IPS-18a (cell line): ENCODE measurements around the gene TMEM154.

ENCODE experiments used
- H3K27ac ChIP-seq: one replicate; pipeline ENCODE4 v1.5.1; 2013; ENCODE audit warnings: low read length
- H3K27me3 ChIP-seq: one replicate; pipeline ENCODE4 v1.6.1; 2013; ENCODE audit warnings: mild to moderate bottlenecking, low read length; ENCODE audit not compliant: control insufficient read depth, insufficient read depth
- H3K36me3 ChIP-seq: one replicate; pipeline ENCODE4 v1.6.1; 2013; ENCODE audit warnings: low read depth, low read length; ENCODE audit not compliant: control insufficient read depth
- H3K4me1 ChIP-seq: one replicate; pipeline ENCODE4 v1.6.1; 2013; ENCODE audit warnings: low read depth, low read length; ENCODE audit not compliant: control insufficient read depth
- H3K4me3 ChIP-seq: one replicate; pipeline ENCODE4 v1.5.1; 2013; ENCODE audit warnings: low read length
- H3K9ac ChIP-seq: one replicate; pipeline ENCODE4 v1.6.1; 2013; ENCODE audit warnings: mild to moderate bottlenecking, low read length, moderate library complexity
- H3K9me3 ChIP-seq: one replicate; pipeline ENCODE4 v1.6.1; 2013; ENCODE audit warnings: low read depth, low read length; ENCODE audit not compliant: control insufficient read depth

The TMEM154 gene

DNA sequence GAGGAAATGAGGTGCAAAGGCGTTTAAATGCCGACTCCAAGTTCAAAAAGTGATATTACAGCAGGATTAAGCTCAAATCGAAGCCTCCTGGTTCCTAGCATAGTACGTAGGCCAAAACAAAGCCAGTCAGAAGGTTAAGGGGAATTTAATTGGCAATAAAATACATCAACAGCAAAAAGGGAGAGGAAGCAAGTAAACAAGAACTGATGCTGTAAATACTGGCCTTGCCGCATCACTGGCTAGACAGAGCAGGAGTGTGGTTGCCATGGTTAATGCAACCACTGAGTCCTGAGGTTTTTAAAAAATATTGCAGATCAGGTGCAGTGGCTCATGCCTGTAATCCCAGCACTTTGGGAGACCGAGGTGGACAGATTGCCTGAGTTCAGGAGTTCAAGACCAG lies 80.7 kb downstream of the TMEM154 start:
- no peaks in the 10 kb centered on the region for H3K4me1 ChIP-seq
- no peak overlapping the region for H3K4me3 ChIP-seq
- no peaks in the 10 kb centered on the region for H3K9me3 ChIP-seq
- no peak overlapping the region for H3K9ac ChIP-seq
- H3K36me3 ChIP-seq: no peaks in the 10 kb centered on the region
- no peaks in the 10 kb centered on the region for H3K27me3 ChIP-seq
- H3K27ac ChIP-seq: no peak overlapping the region

DNA sequence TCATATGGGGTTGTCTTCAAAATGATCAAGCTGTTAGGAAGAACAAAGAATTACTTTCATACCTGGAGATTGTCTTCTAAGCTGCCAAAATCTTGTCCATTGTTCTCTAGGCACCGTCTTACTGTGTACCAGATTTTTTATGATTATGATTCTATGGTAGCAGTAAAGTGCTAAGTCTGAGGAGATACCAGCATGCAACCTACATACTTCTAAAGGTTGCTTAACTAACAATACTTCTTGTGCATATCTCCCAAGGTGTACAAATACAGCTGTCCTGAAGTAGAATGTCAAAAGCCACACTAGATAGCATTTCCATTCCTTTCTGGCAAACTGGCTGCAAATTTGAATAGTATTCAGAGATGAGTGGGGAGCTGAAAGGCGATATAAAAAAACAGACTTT lies 81.3 kb downstream of the TMEM154 start:
- Histone ChIP-seq H3K36me3 (no peaks in the 10 kb centered on the region), H3K9ac (no peak overlapping the region), H3K4me3 (no peak overlapping the region), H3K27me3 (no peaks in the 10 kb centered on the region), H3K9me3 (no peaks in the 10 kb centered on the region), H3K4me1 (no peaks in the 10 kb centered on the region), H3K27ac (no peak overlapping the region)

DNA sequence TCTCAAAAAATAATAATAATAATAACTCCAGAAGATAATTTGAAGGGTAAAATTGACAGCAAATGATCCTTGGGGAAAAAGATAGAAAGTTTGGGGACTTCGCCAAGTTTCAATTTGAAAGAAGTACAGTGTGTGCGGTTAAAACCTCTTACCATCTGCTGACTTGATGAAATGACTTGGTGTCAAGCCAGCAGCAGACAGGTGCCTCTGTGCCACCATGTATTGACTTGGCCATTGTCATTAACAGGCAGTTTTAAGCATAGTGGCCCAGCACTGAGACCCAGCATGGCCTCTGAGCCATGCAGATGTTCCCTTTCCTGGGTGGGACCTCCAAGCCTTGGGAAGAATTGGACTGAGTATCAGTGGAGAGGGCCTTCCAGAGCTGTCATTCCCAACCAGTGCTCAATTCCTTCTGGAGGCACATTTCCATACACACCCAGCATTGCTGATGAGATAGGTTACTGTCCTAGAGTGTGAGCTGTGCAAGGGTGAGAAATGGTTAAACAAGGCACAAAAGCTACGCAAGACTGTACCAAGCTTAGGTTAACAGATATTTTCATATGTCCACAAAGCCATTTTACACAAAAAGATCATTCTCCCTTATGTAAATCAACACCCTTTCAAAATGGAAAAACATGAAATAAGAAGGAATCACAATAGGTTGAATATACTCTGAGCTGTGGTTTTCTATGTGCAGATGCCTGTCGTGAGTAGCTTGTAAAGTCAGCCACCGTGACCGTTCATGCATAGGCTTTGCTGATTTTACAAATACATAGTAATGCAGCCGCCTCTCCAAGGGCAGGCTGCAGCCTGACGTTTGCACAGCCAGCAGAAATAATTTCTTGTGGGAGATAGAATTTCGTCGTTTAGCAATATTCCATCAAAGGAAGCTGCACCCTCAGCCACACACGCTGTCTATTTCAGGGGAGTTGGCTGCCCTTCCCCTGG lies 84.5 kb downstream of the TMEM154 start:
- H3K9me3 ChIP-seq: no peaks in the 10 kb centered on the region
- no peak overlapping the region for H3K4me3 ChIP-seq
- H3K9ac ChIP-seq: no peak overlapping the region
- H3K27me3 ChIP-seq: peaks cover 9% of the 10 kb centered on the region
- H3K36me3 ChIP-seq: no peaks in the 10 kb centered on the region
- H3K4me1 ChIP-seq: peaks cover 3% of the 10 kb centered on the region
- no peak overlapping the region for H3K27ac ChIP-seq

DNA sequence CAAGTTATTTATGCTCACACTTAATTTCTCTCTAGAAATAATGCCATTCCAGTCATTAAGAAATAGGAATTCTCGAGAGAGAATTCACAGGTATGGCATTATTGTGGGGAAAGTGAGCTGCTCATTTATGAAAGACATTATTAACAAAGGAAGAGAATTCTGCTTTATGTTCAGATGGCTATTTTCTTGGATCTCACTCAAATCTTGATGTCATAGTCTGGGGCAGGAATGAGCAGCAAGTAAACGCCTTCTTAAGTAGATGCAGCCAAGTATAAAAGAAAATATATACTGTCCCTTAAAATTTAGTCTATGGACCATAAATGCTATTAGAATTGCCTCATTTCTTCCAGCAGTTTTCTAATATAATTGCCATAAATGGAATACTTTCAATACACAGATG lies 85.7 kb downstream of the TMEM154 start:
- Histone ChIP-seq H3K9me3 (no peaks in the 10 kb centered on the region), H3K4me3 (no peak overlapping the region), H3K27me3 (peaks cover 9% of the 10 kb centered on the region), H3K27ac (no peak overlapping the region), H3K36me3 (no peaks in the 10 kb centered on the region), H3K9ac (no peak overlapping the region), H3K4me1 (peaks cover 3% of the 10 kb centered on the region)

DNA sequence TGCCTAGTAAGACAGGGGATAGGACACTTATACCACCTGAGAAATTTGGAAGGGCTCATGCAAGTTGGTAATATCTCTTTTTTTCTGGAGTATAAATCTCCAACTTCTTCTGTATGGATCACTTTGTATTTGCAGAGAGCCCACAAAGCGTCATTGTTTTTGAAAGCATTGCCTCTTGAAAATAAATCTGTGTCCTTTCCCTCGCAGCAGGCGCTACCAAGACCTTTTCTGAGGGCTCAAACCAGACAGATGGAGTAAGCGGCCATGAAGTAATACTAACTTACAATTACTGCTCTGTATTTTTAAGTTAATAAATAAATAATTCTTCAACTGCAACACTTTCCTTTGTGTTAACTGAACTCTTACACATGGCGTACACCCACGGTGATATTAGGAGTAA lies 87.9 kb downstream of the TMEM154 start:
- H3K4me3 ChIP-seq: peak overlapping the region; percentile 8
- peaks cover 9% of the 10 kb centered on the region for H3K27me3 ChIP-seq
- H3K36me3 ChIP-seq: no peaks in the 10 kb centered on the region
- peaks cover 3% of the 10 kb centered on the region for H3K4me1 ChIP-seq
- H3K27ac ChIP-seq: no peak overlapping the region
- no peak overlapping the region for H3K9ac ChIP-seq
- no peaks in the 10 kb centered on the region for H3K9me3 ChIP-seq

DNA sequence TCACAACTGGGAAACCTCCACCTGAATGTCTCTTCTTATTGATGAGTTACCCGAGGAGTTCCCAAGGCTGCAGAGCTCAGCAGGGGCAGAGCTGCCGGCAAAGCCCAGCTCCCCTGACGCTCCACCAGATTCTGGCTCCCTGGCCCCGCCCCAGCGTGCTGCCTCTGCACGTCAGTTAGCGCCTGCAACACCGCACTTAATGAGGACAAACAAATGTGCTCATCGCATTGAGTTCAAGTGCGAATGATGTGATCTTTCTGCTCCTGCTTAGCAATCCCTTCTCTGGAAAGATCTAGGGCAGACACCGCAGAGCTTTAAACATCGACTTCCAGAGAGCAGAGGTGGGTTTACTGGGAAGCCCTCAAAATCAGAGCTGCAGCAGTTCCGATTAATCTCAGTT lies 88.4 kb downstream of the TMEM154 start:
- H3K4me1 ChIP-seq: peaks cover 3% of the 10 kb centered on the region
- no peak overlapping the region for H3K9ac ChIP-seq
- no peak overlapping the region for H3K27ac ChIP-seq
- no peaks in the 10 kb centered on the region for H3K36me3 ChIP-seq
- H3K4me3 ChIP-seq: peak overlapping the region; percentile 8
- no peaks in the 10 kb centered on the region for H3K9me3 ChIP-seq
- peaks cover 9% of the 10 kb centered on the region for H3K27me3 ChIP-seq

DNA sequence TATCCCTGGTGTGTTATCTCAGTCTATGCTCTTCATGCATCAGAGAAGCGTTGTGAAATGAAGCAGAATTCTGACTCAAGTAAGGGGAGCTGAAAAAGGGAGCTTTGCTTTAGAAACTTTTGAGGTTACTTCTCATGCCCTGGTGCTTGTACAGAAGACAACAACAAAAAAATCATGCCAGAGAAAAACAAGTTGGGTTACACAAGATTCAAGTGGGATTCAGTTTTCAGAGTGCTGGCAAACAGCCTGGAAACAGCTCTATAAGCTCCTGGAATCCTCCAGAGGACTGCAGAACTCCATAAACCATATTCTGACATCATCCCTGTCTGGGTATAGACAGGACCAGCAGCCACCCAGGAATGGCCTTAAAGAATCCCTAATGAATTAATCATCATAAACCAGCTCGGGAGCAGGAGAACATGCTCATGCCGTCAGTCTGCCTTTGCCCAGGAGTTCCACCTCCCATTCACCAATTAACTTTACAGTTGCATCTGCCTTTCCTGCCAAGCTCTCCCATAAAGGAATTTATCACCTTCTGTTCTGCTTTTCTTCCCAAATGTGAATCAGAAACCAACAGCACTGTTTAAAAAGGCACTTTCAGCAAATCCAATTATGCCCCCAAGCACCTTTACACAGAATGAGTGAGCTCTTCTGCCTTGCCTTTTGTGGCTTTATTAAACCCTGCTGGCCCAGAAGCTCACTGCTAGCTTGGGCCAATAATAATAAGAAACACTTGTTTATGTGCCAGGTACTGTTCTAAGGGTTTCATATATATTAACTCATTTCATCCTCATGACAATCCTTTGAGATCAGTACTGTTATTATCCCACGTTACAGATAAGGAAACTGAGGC lies 89.4 kb downstream of the TMEM154 start:
- H3K9ac ChIP-seq: no peak overlapping the region
- peaks cover 3% of the 10 kb centered on the region for H3K4me1 ChIP-seq
- H3K27ac ChIP-seq: no peak overlapping the region

DNA sequence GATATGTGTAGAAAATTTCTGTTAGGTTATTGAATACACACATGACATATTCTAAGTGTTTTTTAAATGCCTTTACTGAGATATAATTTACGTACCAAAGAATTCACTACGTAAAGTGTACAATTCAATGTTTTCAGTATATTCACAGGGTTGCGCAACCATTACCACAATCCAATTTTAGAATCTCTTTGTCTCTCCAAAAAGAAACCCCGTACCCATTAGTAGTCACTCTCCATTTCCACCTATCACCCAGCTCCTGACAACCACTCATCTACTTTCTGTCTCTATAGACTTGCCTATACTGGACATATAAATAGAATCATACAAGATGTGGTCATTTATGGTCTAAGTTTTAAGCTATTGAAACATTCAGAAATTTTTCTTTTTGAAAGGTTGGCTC lies 90.9 kb downstream of the TMEM154 start:
- Histone ChIP-seq H3K9me3 (no peaks in the 10 kb centered on the region), H3K4me1 (peaks cover 3% of the 10 kb centered on the region), H3K9ac (no peak overlapping the region), H3K4me3 (no peak overlapping the region), H3K36me3 (no peaks in the 10 kb centered on the region), H3K27ac (no peak overlapping the region), H3K27me3 (peaks cover 9% of the 10 kb centered on the region)

More for the DNA sequence above, 89.4 kb downstream of the TMEM154 start:
- Histone ChIP-seq H3K4me3 (no peak overlapping the region), H3K9me3 (no peaks in the 10 kb centered on the region), H3K36me3 (no peaks in the 10 kb centered on the region), H3K27me3 (peaks cover 9% of the 10 kb centered on the region)

DNA sequence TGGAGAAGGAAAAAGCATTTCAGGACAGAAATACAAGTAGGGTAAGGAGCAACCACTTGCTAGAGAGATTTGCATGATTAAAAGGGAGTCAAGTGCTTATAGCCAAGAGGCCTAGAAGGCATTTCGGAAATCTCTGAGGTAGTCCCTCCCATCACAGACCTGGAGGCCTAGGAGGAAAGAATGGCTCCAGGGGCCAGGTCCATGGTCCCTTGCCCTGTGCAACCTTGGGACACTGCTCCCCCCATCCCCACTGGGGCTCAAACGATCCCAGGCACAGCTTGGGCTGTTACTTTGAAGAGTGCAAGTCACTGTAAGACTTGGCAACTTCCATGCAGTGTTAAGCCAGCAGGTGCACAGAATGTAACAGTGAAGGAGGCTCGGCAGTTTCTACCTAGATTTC lies 92.7 kb downstream of the TMEM154 start:
- Histone ChIP-seq H3K27ac (no peak overlapping the region), H3K9me3 (no peaks in the 10 kb centered on the region), H3K36me3 (no peaks in the 10 kb centered on the region), H3K27me3 (peaks cover 5% of the 10 kb centered on the region), H3K9ac (no peak overlapping the region), H3K4me1 (peaks cover 3% of the 10 kb centered on the region), H3K4me3 (no peak overlapping the region)

DNA sequence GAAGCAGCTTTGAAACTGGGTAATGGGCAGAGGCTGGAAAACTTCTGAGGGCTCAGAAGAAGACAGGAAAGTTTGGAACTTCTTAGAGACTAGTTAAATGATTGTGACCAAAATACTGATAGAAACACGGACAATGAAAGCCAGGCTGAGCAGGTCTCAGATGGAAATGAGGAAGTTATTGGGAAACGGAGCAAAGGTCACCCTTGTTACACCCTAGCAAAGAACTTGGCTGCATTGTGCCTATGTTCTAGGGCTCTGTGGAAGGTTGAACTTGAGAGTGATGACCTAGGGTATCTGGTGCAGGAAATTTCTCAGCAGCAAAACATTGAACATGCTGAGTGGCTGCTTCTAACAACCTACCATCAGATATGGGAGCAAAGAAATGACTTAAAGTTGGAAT lies 93.1 kb downstream of the TMEM154 start:
- no peak overlapping the region for H3K27ac ChIP-seq
- no peaks in the 10 kb centered on the region for H3K36me3 ChIP-seq
- no peaks in the 10 kb centered on the region for H3K9me3 ChIP-seq
- peaks cover under 1% of the 10 kb centered on the region for H3K4me1 ChIP-seq
- H3K27me3 ChIP-seq: peaks cover 1% of the 10 kb centered on the region
- no peak overlapping the region for H3K9ac ChIP-seq
- H3K4me3 ChIP-seq: no peak overlapping the region

DNA sequence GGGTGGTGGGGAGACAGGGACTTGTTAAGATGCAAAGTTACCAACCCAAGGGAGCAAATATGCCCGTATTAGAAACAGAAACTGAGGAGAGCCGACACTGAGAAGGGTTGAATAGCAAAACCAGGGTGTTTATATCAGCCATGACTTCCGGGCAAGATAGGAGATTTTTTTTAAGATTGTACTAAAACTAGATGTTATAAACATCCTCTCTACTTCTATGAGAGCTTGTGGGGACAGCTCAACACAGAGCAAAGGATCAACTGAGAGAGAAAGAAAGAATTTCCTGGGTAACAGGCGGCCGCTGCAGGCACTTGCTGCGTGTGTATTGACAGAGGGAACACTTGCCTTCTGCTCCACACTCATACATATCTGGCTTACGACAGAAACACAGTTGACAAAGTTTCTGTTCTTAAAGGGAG lies 94.8 kb downstream of the TMEM154 start:
- Histone ChIP-seq H3K4me1 (no peaks in the 10 kb centered on the region), H3K4me3 (no peak overlapping the region), H3K27ac (no peak overlapping the region), H3K9me3 (no peaks in the 10 kb centered on the region), H3K9ac (no peak overlapping the region), H3K27me3 (no peaks in the 10 kb centered on the region), H3K36me3 (no peaks in the 10 kb centered on the region)
